HepG2 (cell line): ENCODE measurements around the gene KLHL36. TPM values are rescaled to one million over a fixed set of nuclear protein-coding genes. Genes with fewer than 3 reads are reported as not detected.
A peak's percentile ranks its signal among the peaks of the same experiment; 100 is the strongest.

Experiments used
- CREB3 ChIP-seq: sonication (generic); formaldehyde crosslinking; IDR thresholded peaks from 2 replicates; pipeline ENCODE4 v1.5.0; 2020; ENCODE audit warnings: missing genetic modification reagents
- FOXA1 ChIP-seq, 2 experiments: fragments of 450-650 bp in 1 of 2; sonication (generic) in 1 of 2; formaldehyde crosslinking in 1 of 2; IDR thresholded peaks; 2 replicates each; pipeline versions ENCODE4 v1.4.0 to v1.6.1; 2016 to 2020; ENCODE audit warnings: missing genetic modification reagents in 1 of 2
- FOXP1 ChIP-seq, 2 experiments: fragments of 450-650 bp in 1 of 2; IDR thresholded peaks; 2 replicates each; pipeline ENCODE4 v1.6.1; 2017 to 2018; ENCODE audit warnings: antibody characterized with exemption in 1 of 2
- GLI4 ChIP-seq: sonication (generic); formaldehyde crosslinking; IDR thresholded peaks from 2 replicates; pipeline ENCODE4 v1.5.1; 2020; ENCODE audit warnings: missing genetic modification reagents, mild to moderate bottlenecking, moderate library complexity, borderline replicate concordance
- HOXA9 ChIP-seq: sonication (generic); formaldehyde crosslinking; IDR thresholded peaks from 2 replicates; pipeline ENCODE4 v1.8.1; 2022; ENCODE audit warnings: missing genetic modification reagents, mild to moderate bottlenecking, moderate library complexity, borderline replicate concordance
- NCOR1 ChIP-seq: fragments of 200-600 bp; sonication (generic); IDR thresholded peaks from 2 replicates; pipeline ENCODE4 v1.7.0; 2017; ENCODE audit warnings: antibody characterized with exemption, low read length, borderline replicate concordance
- NR1H2 ChIP-seq: sonication (generic); formaldehyde crosslinking; IDR thresholded peaks from 2 replicates; pipeline ENCODE4 v1.8.1; 2022; ENCODE audit warnings: low read depth, missing genetic modification reagents, borderline replicate concordance
- NR2F6 ChIP-seq, 2 experiments: IDR thresholded peaks; 2 replicates each; pipeline ENCODE4 v1.6.1; 2016; ENCODE audit warnings: antibody characterized with exemption in 1 of 2, mild to moderate bottlenecking in 1 of 2
- SIN3A ChIP-seq: IDR thresholded peaks from 2 replicates; pipeline ENCODE4 v1.6.1; 2011; ENCODE audit warnings: low read depth, mild to moderate bottlenecking, control low read depth, low read length, borderline replicate concordance
- SRY ChIP-seq: sonication (generic); formaldehyde crosslinking; IDR thresholded peaks from 2 replicates; pipeline ENCODE4 v1.8.0; 2022; ENCODE audit warnings: mild to moderate bottlenecking, missing genetic modification reagents
- ZBTB46 ChIP-seq: sonication (generic); formaldehyde crosslinking; IDR thresholded peaks from 2 replicates; pipeline ENCODE4 v1.4.0; 2020; ENCODE audit warnings: mild to moderate bottlenecking, missing genetic modification reagents, borderline replicate concordance
- ZNF263 ChIP-seq: sonication (generic); formaldehyde crosslinking; IDR thresholded peaks from 2 replicates; pipeline ENCODE4 v1.4.0; 2020; ENCODE audit warnings: missing genetic modification reagents
- ZNF3 ChIP-seq: IDR thresholded peaks from 2 replicates; pipeline ENCODE4 v1.7.0; 2017; ENCODE audit warnings: inconsistent platforms
- ZNF335 ChIP-seq: sonication (generic); formaldehyde crosslinking; IDR thresholded peaks from 2 replicates; pipeline ENCODE4 v1.4.0; 2020; ENCODE audit warnings: missing genetic modification reagents
- ZNF441 ChIP-seq: sonication (generic); formaldehyde crosslinking; IDR thresholded peaks from 2 replicates; pipeline ENCODE4 v1.7.0; 2021; ENCODE audit warnings: missing genetic modification reagents, borderline replicate concordance
- ZNF768 ChIP-seq: sonication (generic); formaldehyde crosslinking; IDR thresholded peaks from 2 replicates; pipeline ENCODE4 v1.4.0; 2020; ENCODE audit warnings: missing genetic modification reagents
- ZSCAN30 ChIP-seq: sonication (generic); formaldehyde crosslinking; IDR thresholded peaks from 2 replicates; pipeline ENCODE4 v1.5.0; 2020; ENCODE audit warnings: mild to moderate bottlenecking, missing genetic modification reagents
- polyA plus RNA-seq, 8 experiments: library from polyadenylated mRNA; depleted of rRNA in 3 of 8; stranded (reverse) in 7 of 8; unstranded in 1 of 8; fragments of >200 nt; fragmentation: Illumina TruSeq in 4 of 8; extraction: Trizol in 4 of 8; gene quantifications; 2 replicates each; pipeline versions ENCODE4 v1.2.1 to v1.2.3, GENCODE V29; 2011 to 2016; ENCODE audit warnings: low read depth in 4 of 8, missing spikeins in 1 of 8, mixed read lengths in 1 of 8; ENCODE audit not compliant: insufficient read depth in 1 of 8
- total RNA-seq, 5 experiments: library from RNA; depleted of rRNA; stranded (reverse); fragments of >200 nt; fragmentation: Illumina TruSeq; extraction: Trizol; gene quantifications; 2 replicates each; pipeline ENCODE4 v1.2.3, GENCODE V29; 2016; ENCODE audit warnings: low read depth in 1 of 5
- TF ChIP-seq, protein P1 (sequence below): sonication (generic); formaldehyde crosslinking; IDR thresholded peaks from 2 replicates; pipeline ENCODE4 v1.4.0; 2020; ENCODE audit warnings: missing genetic modification reagents, borderline replicate concordance
- TF ChIP-seq, protein P2 (sequence below): sonication (generic); formaldehyde crosslinking; IDR thresholded peaks from 2 replicates; pipeline ENCODE4 v1.8.0; 2022; ENCODE audit warnings: mild to moderate bottlenecking, missing genetic modification reagents; ENCODE audit not compliant: insufficient replicate concordance
- TF ChIP-seq, protein P3 (sequence below): sonication (generic); formaldehyde crosslinking; IDR thresholded peaks from 2 replicates; pipeline ENCODE4 v1.9.0; 2022; ENCODE audit warnings: missing genetic modification reagents, mild to moderate bottlenecking, borderline replicate concordance

Gene KLHL36
- total and polyA plus RNA-seq, 2 of the 13 experiments (the other 11 are each of a cell fraction or from before 2014, with no cell fraction given) = 24.3 to 26.0 TPM

DNA sequence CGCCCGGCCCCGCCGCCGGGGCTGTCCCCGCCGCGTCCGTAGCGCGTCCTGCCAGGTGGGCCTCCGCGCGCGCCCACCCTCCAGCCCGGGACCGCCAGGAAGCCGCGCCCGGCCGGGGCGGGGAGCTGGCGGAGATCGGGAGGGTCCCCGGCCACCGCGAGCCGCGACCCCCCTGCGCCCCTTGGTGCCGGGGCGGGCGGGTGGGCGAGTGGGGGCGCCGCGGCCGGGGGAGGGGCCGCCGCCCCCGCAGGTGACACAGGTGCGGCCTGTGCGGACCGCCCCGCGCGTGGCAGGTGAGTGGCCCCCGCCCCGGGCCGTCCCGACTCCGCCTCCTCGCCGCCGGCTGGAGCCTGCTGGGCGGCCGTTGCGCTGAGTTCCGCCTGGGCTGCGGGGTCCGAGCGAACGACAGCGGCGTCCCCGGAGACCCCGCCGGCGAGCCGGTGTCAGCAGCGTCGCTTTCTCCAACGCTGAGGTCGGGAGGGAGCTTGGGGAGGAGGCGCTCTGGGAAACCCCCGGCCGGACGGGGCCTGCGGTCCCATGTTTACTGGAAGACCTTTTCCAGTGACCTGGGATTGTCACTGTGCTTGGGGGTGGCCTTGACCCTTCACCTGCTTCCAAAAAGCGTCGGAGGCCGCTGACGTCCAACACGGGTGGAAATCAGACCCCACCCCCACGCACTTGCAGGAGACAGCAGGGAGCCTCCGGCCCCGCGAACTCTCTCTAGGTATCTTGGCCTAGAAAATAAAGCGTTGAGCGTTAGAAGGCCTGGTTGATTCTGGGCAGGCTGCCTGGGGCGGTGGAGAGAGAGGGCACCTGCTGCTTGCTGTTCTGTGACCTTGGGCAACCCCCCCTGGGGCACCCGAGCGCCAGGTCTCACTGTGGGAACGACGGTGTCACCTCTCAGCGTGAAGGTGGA lies 542 bp downstream of the KLHL36 start (continued):
- TF ChIP-seq HOXA9 (no peak; the same call in 1 of the 2 replicates), SIN3A (0 out of 2 replicates have a peak, but pooled peaks have one; percentile 13), ZNF441 (peak; percentile 76; the same call in 1 of the 2 replicates), NR2F6 (IDR thresholded peaks at IDR 0.05) (peak; percentile 80), NR2F6 (CRISPR knock-in tag; IDR thresholded peaks at IDR 0.05) (peak; percentile 86), FOXA1 (IDR thresholded peaks at IDR 0.05) (no peak), FOXA1 (CRISPR knock-in tag; IDR thresholded peaks at IDR 0.05) (peak; percentile 69), ZNF768 (CRISPR knock-in tag) (0 out of 2 replicates have a peak, but pooled peaks have one; percentile 52), CREB3 (no peak), SRY (CRISPR knock-in tag) (0 out of 2 replicates have a peak, but pooled peaks have one; percentile 62), NR1H2 (CRISPR knock-in tag) (no peak), ZBTB46 (CRISPR knock-in tag) (peak; percentile 35; the same call in 1 of the 2 replicates), FOXP1 (IDR thresholded peaks at IDR 0.05) (no peak), FOXP1 (CRISPR knock-in tag; IDR thresholded peaks at IDR 0.05) (peak; percentile 15; the same call in 1 of the 2 replicates), ZNF335 (0 out of 2 replicates have a peak, but pooled peaks have one; percentile 61), ZNF3 (0 out of 2 replicates have a peak, but pooled peaks have one; percentile 15), GLI4 (peak; percentile 85; the same call in 1 of the 2 replicates), NCOR1 (no peak), ZNF263 (CRISPR knock-in tag) (peak; percentile 28; the same call in 1 of the 2 replicates), ZSCAN30 (CRISPR knock-in tag) (no peak)
- TF ChIP-seq, protein P1, sequence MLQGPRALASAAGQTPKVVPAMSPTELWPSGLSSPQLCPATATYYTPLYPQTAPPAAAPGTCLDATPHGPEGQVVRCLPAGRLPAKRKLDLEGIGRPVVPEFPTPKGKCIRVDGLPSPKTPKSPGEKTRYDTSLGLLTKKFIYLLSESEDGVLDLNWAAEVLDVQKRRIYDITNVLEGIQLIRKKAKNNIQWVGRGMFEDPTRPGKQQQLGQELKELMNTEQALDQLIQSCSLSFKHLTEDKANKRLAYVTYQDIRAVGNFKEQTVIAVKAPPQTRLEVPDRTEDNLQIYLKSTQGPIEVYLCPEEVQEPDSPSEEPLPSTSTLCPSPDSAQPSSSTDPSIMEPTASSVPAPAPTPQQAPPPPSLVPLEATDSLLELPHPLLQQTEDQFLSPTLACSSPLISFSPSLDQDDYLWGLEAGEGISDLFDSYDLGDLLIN (CRISPR knock-in tag) = 0 out of 2 replicates have a peak, but pooled peaks have one; percentile 57
- TF ChIP-seq, protein P2, sequence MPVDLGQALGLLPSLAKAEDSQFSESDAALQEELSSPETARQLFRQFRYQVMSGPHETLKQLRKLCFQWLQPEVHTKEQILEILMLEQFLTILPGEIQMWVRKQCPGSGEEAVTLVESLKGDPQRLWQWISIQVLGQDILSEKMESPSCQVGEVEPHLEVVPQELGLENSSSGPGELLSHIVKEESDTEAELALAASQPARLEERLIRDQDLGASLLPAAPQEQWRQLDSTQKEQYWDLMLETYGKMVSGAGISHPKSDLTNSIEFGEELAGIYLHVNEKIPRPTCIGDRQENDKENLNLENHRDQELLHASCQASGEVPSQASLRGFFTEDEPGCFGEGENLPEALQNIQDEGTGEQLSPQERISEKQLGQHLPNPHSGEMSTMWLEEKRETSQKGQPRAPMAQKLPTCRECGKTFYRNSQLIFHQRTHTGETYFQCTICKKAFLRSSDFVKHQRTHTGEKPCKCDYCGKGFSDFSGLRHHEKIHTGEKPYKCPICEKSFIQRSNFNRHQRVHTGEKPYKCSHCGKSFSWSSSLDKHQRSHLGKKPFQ (CRISPR knock-in tag) = peak; percentile 47
- TF ChIP-seq, protein P3, sequence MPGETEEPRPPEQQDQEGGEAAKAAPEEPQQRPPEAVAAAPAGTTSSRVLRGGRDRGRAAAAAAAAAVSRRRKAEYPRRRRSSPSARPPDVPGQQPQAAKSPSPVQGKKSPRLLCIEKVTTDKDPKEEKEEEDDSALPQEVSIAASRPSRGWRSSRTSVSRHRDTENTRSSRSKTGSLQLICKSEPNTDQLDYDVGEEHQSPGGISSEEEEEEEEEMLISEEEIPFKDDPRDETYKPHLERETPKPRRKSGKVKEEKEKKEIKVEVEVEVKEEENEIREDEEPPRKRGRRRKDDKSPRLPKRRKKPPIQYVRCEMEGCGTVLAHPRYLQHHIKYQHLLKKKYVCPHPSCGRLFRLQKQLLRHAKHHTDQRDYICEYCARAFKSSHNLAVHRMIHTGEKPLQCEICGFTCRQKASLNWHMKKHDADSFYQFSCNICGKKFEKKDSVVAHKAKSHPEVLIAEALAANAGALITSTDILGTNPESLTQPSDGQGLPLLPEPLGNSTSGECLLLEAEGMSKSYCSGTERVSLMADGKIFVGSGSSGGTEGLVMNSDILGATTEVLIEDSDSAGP = peak; percentile 63; the same call in 1 of the 2 replicates
